NCI-H524 (cell line): Measurements from ENCODE around the gene R3HDM2.
A peak's percentile ranks its signal among the peaks of the same experiment; 100 is the strongest.

Source experiments
- DNase-seq, 2 experiments: peaks; one replicate each; lab custom pipeline; 2025; lab: John Stamatoyannopoulos, UW

R3HDM2 gene

GRCh38 chr12:57467212-57467874, 36.5 kb upstream of the R3HDM2 start:
- no peak for DNase-seq

GRCh38 chr12:57465747-57466505, 35.1 kb upstream of the R3HDM2 start:
- DNase-seq = no peak

GRCh38 chr12:57465030-57465746, 34.3 kb upstream of the R3HDM2 start:
- DNase-seq = no peak

DNA sequence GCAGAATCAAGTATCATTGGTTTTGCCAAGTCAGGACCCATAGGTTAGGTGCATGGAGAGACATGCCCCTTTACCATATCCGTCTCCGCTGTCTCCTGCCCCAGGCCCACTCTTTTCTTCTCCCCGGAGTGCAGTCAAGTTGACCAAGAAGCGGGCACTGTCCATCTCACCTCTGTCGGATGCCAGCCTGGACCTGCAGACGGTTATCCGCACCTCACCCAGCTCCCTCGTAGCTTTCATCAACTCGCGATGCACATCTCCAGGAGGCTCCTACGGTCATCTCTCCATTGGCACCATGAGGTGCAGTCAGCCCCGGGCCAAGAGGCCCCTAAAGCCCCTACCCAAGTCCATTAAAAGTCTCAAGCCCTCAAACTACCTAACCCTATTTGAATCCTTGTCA, 33.7 kb upstream of the R3HDM2 start:
- no peak for DNase-seq

- no peak for DNase-seq
Observed at GRCh38 chr12:57462912-57463253, 32.0 kb upstream of the R3HDM2 start.

DNA sequence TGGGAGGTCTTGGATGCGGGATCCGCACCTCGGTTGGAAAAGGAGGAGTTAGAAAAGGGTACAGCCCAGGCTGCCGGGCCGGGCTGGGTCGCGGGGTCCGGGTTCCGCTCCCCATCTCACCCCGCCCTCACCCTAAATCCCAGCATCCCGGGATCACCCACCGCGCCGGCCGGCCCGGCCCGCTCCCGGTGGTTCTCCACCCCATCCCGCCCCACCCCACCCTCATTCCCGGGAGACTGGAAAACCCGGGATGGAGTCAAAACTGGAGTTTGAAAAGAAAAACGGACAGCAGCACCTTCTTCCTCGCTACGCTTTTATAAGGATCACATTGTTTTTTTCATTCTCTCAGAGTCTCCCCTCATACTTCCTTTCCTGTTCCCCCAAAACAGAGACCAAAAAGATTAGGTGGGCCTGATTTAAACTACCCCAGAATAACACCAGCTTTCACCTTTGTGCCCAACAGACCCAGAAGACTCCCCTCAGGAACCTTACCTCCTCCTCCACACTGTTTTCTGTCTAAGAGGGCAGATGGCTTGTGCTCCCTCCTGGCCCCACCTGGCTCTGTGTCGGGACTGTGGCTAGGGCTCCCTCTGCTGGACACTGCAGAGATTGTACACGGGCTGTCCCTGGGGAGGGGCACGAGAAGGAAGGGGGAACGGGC, 31.5 kb upstream of the R3HDM2 start:
- DNase-seq = peak; percentile 89 to 92

DNA sequence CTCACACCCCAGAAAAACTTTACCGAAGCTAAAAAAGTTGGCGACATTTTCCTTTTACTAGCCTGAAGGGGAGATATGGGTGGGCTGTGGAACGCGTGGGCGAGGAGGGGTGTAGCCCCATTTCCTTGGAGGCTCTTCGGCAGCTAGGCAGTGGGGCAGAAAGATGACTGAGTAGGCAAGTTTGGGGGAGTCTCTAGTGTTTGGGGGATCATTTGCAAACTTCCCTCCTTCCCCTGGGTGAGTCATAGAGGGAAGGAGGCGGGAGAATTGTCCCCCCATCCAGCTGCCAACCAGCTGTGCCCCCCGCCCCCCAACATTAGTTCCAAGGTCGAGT, 31.0 kb upstream of the R3HDM2 start:
- DNase-seq = no peak

- DNase-seq = peak; percentile 35 to 45
Observed at GRCh38 chr12:57461276-57461916, 30.6 kb upstream of the R3HDM2 start.

DNA sequence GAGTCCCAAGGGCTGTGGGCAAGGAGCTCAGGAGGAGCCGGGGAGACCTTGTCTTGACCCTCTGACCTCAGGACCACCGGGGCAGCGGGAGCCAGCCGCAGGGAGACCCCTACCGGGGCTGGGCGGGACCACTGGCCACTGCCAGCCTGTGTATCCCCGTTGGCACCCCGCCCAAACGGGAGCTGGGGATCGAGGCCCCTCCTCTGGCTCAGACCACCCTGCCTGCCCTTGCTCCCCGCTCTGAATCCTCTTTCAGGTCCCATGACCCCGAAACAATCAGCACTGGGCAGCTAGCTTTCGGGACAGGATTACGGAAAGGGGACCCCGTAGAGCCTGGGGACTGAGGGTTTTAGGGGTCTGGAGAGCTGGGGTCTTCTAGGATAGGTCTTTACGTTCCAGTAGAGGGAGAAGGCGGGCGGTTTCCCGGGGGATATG, 30.0 kb upstream of the R3HDM2 start:
- DNase-seq = no peak

- DNase-seq = peak in 1 of 2 experiments; percentile 33
Observed at GRCh38 chr12:57460468-57460784, 29.6 kb upstream of the R3HDM2 start.

GRCh38 chr12:57459750-57460467, 29.1 kb upstream of the R3HDM2 start, which contains the start of gene GLI1:
TSS of gene GLI1 (plus strand) at chr12:57459785. CDS start at chr12:57463692, 3,907 bp downstream.
- peak in 1 of 2 experiments; percentile 22 for DNase-seq

DNA sequence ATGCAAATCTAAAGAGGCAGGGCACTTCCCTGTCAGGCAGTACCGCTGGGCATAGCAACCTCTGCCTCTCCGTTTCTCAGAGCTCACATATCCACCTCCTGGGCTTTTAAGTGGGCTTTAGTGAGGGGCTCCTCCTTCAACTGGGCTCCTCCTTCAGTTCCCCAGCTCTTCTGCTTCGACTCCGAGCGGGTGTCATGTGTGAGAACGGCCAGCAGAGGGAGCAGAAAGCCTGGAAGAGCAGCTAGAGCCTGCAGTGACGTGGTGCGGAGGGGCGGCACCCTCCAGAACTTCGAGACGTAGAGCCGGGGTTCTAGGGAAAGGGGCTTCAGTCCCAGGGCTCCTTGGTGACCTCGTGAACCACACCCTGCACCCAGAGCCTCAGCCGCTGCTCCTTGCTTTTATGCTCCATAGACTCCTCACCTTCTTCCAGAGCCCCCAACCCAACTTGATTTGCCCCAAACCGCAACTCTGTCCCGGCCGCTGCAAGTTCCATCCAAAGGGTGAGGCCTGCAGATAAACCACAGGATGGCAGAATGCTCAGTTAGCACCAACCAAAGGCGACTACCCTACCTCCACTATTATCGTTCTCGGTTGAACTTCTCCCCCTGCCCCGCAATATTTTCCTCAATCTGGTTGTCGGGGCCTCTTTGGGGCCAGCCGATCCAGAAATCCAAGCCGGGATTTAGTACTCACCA, 28.4 kb upstream of the R3HDM2 start:
- DNase-seq = peak; percentile 95

- no peak for DNase-seq
Observed at GRCh38 chr12:57458665-57459054, 27.8 kb upstream of the R3HDM2 start.

DNA sequence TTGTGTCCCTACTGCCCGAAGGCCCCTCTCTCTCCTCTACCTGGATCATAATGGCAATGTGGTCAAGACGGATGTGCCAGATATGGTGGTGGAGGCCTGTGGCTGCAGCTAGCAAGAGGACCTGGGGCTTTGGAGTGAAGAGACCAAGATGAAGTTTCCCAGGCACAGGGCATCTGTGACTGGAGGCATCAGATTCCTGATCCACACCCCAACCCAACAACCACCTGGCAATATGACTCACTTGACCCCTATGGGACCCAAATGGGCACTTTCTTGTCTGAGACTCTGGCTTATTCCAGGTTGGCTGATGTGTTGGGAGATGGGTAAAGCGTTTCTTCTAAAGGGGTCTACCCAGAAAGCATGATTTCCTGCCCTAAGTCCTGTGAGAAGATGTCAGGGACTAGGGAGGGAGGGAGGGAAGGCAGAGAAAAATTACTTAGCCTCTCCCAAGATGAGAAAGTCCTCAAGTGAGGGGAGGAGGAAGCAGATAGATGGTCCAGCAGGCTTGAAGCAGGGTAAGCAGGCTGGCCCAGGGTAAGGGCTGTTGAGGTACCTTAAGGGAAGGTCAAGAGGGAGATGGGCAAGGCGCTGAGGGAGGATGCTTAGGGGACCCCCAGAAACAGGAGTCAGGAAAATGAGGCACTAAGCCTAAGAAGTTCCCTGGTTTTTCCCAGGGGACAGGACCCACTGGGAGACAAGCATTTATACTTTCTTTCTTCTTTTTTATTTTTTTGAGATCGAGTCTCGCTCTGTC, 26.1 kb upstream of the R3HDM2 start:
- peak in 1 of 2 experiments; percentile 36 for DNase-seq

- DNase-seq = peak; percentile 88 to 89
Observed at GRCh38 chr12:57456145-57456700, 25.4 kb upstream of the R3HDM2 start.

GRCh38 chr12:57455374-57456144, 24.7 kb upstream of the R3HDM2 start:
- peak; percentile 94 to 95 for DNase-seq

- DNase-seq = peak; percentile 97 to 98
Observed at GRCh38 chr12:57454566-57455373, 23.9 kb upstream of the R3HDM2 start, which contains the start of gene INHBE. TSS of gene INHBE (plus strand) at chr12:57455307. CDS start at chr12:57455537, 230 bp downstream.

DNA sequence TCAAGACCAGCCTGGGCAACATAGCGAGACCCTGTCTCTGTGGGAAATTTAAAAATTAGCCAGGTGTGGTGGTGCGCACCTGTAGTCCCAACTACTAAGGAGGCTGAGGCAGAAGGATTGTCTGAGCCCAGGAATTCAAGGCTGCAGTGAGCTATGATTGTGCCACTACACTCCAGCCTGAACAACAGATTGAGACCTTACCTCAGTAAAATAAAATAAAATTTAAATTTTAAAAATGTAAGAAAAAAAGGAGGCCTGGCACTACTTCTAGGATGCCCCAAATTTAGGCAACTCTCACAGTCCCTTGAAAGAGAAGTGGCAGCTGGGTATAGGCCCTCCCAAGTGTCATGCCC, 23.3 kb upstream of the R3HDM2 start:
- DNase-seq = no peak
